ENCODE data around the gene WWC2.

- TF ChIP-seq CTCF (IDR thresholded peaks at IDR 0.05): no peak
- no peak for TF ChIP-seq POLR2A (IDR thresholded peaks at IDR 0.05)
These were observed 192.0 kb downstream of the WWC2 start for GRCh38 chr4:183291070-183291469.

Measured in Peyer's patch (tissue), 4 donors.